ENCODE results near the gene PAK5.

Gene PAK5

DNA sequence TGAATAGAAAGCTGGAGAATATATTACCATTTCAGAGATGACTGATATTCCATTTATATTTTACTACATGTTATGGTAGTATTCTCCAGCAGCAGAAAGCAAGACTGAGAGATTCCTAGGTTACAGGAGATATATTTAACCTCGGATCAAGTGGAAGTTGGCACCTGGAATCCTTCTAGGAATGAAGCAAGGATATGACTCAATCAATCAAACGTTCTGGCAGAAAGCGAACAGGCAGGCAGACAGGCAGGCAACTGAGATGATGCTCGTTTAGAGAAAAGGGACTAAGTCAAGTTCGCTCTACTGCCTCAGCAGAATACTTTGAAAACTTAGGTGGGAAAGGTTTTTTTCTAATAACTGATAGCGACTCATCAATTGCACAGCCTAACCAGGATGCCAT lies 46.2 kb downstream of the PAK5 start:
- DNase-seq (ENCODE audit: low read depth in 1 of 2, low spot score in 1 of 2) = no peak

DNA sequence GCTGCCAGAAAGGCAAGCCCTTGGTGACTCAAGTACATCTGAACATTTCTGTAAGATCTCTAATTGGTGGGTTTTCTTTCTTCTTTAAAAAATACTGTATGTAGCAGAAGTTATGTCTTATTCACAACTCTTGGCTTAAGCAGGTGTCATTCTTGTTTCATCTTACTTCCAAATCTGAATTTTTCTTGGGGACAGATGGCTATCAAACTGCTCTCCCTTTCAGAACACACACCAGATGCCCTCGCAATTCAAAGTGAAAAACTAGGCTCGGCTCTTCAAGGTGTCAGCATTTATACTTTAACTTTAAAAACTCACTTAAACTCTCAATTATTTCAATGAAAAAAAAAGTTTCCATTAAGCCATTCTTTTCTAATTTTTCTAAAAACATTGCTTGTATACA lies 49.7 kb downstream of the PAK5 start:
- DNase-seq (ENCODE audit: low read depth in 1 of 2, low spot score in 1 of 2) = no peak

DNA sequence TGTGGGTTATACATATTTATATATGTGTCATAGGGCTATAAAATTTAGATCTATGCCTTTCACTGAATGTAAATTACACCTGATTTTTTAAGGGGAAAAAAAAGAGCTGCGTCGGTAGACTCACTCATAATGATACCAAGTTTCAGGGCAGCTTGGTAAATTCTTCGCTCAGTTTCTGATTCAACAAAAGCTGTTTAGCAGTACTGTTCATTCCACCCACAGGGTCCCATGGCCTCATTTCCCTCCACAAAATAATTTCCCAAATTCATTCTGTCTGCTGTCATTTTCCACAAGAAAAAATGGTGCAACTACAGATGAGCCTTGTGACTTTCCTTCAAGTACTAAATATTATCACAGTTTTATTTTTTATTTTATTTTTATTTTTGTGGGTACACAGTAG lies 63.7 kb downstream of the PAK5 start:
- no peak for DNase-seq (ENCODE audit: low read depth in 1 of 2, low spot score in 1 of 2)

DNA sequence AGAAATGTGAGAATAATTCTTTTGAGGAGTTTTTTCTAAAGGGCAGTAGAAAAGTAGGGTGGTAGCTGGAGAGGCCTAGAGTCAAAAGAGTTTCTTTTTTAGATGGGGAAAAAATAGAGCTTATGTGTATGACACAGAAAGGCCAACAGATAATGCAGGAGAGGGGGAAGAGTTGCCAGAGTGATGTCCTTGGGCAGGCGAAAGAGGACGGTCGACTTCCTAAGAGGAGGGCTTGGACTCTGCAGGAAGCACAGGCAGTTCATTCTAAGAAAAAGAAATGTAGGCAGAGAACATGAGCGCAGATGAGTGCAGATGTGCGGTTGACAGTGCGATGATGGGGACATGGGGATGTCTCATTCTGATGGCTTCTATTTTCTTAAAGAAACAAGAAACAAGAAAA lies 68.9 kb downstream of the PAK5 start:
- no peak for DNase-seq (ENCODE audit: low read depth in 1 of 2, low spot score in 1 of 2)

DNA sequence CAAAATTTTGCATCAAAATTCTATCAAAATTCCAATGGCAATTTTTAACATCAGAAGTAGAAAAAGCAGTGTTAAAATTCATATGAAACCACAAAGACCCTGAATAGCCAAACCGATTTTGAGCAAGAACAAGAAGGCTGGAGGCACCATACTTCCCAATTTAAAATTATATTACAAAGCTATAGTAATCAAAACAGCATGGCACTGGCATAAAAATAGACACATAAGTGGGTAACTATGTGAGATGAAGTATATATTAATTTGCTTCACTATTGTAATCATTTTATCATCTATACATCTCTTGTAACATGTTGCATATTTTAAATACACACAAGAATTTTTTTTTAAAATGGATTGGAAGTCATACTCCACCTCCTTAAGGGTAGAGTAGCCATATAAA lies 77.4 kb downstream of the PAK5 start:
- DNase-seq (ENCODE audit: low read depth in 1 of 2, low spot score in 1 of 2) = no peak

DNA sequence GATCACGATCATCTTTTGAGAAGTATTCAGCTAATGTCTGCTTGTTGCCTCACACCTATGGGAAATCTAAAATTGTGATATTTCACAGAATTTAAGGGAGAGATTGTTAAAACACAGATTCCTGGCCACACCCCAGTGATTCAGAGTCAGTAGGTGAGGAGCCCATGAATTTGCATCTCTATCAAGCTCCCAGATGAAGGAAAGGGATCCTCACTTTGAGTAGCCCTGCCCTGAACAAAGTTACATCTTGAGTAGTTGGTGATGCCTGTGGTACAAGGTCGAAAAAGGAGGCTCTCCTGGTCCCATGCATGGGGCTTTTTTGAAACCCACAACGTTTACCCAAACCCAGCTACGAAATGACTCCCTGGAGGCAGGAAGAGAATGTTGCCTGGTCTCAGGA lies 79.5 kb downstream of the PAK5 start:
- DNase-seq (ENCODE audit: low read depth in 1 of 2, low spot score in 1 of 2) = no peak

DNA sequence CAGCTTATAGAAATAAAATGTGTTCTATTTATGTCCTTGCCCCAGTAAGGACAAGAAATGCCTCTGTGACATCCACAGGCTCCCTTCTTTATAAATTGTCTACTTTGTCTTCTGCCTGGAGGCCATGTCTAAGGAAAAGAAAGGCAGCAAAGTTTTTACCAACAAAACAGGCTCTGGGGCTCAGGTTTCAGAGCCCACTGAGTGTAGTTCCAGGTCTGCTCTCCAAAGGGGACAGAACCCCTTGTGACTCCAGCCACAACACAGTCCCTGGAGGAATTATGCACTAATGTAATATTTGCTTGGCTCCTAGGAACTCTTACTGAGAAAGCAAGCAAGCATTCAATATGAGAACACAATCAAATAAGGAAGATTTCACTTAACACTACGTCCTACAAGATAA lies 80.1 kb downstream of the PAK5 start:
- no peak for DNase-seq (ENCODE audit: low read depth in 1 of 2, low spot score in 1 of 2)

DNA sequence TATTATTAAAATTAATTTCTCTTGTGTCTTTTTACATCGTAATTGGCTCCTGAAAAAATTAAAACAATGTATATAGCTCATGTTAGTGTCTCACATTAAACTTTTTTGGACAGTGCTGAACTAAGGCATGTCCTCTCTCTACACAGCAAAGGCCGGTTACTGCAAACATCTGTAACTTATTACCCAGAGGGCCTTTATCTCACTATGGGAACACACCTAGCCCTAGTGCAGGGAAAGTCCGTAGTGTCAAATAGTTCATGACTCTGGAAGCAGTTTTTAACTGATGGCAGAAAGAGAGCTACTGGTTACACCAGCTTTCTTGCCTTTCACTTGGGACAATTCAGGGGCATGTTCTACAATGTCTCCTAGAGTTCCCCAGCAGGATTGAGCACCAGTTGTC lies 82.2 kb downstream of the PAK5 start:
- no peak for DNase-seq (ENCODE audit: low read depth in 1 of 2, low spot score in 1 of 2)

DNA sequence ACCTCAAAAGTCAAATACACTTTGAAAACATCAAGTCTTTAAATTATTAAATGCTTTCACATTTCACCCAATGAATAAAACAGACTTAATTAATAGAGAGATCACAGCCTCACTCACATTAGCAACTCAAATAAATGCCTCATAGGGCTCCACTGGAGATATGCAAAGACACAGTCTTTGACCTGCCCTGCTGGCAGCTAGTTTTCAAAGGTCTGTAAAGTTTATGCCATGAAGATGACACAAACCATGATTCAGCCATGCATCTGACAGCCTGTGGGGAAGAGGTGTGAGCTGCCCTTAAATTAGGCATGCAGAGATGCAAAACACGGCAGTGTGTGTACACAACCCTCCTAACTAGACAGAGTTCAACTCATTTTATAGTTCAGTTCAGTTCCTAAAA lies 83.6 kb downstream of the PAK5 start:
- no peak for DNase-seq (ENCODE audit: low read depth in 1 of 2, low spot score in 1 of 2)

DNA sequence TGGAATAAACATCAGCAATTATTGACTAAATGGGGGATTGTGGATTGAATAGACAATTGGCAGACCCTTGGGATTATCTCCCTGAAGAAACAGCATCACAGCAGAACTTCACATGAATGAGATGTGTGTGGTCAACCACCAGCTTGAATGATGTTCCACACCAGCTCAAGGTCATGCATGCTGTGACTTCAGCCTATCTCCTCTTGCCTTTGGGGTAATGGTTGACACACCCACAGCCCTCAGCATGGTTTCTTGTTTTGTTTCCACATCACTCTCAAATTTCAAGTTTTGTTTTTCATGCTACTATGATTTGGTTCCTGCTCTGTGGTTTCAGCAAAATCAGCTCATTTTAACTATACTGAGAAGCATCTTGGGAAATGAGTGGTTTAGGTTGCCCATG lies 94.3 kb downstream of the PAK5 start:
- no peak for DNase-seq (ENCODE audit: low read depth in 1 of 2, low spot score in 1 of 2)

DNA sequence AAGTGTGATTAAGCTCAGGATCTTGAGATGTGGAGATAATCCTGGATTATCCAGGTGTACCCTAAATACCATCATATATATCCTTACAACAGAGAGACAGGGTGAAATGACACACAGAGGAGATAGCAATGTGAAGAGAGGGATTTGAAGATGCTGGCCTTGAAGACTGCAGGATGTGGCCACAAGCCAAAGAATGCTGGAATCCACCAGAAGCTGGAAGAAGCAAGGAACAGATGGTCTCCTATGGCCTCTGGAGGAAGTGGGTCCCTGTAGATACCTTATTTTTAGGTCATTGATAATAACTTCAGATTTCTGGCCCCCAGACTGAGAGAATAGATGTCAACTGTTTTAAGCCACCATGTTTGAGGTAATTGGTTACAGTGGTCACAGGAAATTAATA lies 95.0 kb downstream of the PAK5 start:
- DNase-seq (ENCODE audit: low read depth in 1 of 2, low spot score in 1 of 2) = no peak

DNA sequence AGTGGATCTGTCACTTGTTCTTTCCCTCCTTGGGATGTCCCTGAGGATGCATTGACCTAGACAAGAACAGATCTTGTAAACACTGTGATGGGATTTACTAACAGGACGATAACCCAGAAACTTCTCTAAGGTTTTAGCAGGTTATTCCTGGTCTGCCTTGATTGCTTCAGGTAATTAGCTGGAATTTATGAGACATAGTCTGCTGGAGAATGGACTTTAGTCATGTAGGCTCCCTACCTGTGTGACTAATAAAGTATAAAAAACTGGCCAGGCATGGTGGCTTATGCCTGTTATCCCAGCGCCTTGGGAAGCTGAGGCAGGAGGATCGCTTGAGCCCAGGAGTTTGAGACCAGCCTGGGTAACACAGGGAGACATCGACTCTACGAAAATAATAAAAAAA lies 96.1 kb downstream of the PAK5 start:
- DNase-seq (ENCODE audit: low read depth in 1 of 2, low spot score in 1 of 2) = no peak

DNA sequence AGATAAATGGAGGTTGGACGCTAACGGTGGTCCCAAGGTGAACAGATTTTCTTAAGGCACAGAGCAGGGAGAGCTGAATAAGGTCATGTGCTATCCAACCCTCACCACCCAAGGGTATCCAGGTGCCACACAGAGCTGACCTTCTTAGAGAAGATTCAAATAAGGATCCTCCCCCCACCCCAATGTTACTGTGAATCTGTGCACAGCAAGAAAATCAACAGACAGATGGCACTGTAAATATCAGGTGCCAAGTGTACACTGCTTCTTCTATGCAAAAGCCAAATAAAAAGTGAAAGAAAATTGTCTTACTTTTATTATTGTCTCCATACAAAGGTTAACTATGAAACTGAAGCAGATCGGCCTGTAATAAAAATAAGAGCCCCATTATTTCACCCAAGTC lies 96.9 kb downstream of the PAK5 start:
- DNase-seq (ENCODE audit: low read depth in 1 of 2, low spot score in 1 of 2) = no peak

DNA sequence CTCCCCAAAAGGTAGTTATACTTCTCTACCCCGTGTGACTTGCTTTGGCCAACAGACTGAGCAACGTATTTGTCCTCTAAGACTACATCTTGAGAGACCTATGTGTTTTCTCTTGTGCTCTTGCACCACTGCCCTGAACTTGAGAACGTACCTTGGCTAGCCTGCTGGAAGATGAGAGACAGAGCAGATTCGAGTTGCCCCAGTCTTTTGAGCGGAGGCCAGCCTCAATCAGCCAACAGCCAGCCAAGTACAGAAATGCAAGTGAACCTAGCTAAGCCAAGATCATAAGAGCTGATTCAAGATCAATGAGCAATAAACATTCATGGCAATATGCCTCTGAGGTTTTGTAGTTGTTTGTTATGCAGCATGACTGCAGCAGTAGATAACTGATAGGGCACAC lies 98.4 kb downstream of the PAK5 start:
- DNase-seq (ENCODE audit: low read depth in 1 of 2, low spot score in 1 of 2) = no peak

DNA sequence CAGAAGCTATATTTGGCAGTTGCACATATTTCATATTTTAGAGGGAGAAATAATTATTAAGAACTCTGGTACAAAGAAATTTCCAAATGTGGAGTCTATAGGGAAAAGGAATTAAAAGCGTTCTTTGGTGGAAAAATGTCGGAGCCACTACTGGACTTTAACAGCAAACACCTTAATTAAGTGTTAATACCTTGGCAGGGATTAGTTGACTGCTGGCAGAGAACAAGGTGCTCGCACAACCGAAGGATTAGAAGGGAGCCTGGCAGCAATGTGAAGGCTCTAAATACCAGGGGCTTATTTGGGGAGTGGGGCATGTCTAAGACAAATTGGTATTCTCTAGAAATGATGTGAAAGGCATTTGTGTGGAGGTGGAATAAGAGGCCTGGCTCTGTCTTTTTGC lies 98.9 kb downstream of the PAK5 start:
- no peak for DNase-seq (ENCODE audit: low read depth in 1 of 2, low spot score in 1 of 2)

DNA sequence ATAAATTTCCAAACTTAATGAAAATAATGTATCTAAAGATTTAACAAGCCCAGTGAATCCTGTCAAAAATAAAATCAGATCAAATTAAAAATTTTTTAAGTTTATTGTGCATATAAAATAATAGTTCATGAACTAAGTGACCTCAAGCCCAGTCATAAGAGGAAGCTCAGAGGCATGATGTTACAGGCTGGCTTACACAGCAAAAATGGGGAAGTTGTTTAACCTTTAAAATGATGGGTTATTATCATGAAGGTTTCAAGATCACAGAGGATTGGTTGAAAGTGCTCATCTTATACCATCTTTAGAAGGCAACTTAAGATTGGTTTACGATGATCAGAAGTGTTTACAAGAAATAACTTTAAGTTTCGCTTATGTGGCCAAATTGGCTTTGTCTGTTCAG lies 102.5 kb downstream of the PAK5 start:
- DNase-seq (ENCODE audit: low read depth in 1 of 2, low spot score in 1 of 2) = no peak

DNA sequence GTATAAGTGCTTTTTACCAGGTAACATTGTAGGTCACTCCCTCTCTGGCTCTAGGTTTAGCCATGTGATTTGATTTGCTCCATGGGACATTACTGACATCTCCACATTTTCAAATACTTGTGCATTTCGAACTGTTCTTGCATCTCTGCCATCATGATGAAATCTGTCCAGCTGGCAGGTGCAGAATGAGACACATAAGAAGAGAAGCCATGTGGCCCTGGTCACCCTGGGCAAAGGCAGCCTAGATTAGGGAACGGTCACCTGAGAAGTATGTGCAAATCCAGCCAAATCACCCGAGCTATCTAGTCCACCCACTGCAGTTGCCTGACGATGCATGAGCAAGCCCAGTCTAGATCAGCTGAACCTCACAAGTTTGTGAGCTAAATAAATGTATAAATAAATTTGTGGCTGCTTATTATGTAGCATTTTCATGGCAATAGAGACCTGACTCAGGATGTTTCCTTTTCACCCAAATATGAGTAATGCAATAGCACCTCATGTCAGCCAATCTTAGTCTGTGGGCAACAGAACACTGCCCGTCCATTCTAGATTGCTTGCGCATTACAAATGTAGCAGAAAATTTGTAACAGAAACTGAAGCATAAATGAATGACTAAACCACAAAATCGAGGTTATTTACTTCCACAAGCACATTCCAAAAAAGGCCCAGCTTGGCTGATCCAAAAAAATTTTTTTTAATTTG lies 115.2 kb downstream of the PAK5 start:
- DNase-seq (ENCODE audit: low read depth in 1 of 2, low spot score in 1 of 2) = no peak

DNA sequence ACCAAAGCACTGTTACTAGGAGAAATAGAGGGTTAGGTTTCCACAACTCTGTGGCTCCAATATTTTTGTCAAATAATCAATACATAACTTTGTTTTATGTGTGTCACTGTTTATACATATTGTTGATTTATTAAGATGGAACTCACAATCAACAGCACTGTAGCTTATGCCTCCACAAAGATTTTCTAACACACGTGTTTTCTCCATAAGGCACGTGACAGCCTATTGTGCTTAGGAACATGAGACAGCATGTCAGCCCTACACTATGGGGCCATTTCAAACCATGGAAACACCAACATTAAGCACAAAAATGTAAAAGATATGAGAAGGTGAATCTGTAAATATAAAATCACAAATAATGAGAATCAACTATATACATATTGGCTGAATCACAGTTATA lies 127.0 kb downstream of the PAK5 start:
- no peak for DNase-seq (ENCODE audit: low read depth in 1 of 2, low spot score in 1 of 2)

DNA sequence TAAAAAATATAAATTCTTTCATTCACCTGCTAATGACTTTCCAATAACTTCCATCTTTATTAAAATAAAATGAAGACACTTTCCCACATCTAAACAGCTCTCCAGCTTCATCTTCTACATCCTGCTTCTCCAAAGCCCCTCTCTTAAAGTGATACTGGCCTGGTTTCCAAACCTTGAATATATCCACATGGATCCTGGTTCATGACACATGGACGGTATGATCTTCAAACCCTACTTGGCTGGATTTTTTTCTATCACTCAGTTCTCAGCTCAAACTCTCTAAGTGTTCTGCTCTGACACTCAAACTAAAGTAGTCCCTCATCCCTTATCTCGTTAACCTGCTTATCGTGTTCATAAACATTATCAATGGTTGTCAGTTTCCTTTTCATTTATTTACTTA lies 128.2 kb downstream of the PAK5 start:
- DNase-seq (ENCODE audit: low read depth in 1 of 2, low spot score in 1 of 2) = no peak

DNA sequence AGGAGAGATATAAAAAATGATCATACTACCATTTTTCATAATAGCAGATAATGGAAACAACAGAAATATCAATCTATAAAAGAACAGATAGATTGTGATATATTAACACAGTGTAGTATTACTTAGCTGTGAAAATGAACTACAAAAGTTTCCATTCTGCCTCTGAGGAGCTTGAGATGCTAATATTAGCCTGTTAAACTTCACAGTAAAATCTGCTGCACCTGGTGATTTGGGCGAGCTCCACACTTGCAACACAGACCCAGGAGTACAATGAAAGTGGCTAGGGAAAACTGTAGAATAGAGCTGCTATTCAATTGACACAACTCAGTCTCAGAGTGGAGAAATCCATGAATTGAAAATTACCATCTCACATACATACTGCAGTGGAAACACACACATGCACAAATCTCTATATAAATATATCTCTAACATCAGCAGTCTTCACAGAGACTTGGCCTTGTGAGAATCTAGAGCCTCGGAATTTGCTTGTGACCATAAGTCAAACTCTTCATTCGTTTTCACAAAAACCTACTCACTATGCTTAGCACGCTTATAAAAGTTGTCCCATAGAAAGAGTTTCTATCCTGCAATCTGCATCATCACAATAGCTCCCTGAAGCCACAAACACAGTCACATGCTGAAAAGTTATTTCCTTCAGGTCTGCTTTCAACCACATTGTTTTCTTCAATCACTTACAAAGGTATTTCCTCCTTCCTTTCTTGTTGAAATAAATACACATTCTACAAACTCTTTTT lies 133.0 kb downstream of the PAK5 start:
- DNase-seq (ENCODE audit: low read depth in 1 of 2, low spot score in 1 of 2) = no peak

DNA sequence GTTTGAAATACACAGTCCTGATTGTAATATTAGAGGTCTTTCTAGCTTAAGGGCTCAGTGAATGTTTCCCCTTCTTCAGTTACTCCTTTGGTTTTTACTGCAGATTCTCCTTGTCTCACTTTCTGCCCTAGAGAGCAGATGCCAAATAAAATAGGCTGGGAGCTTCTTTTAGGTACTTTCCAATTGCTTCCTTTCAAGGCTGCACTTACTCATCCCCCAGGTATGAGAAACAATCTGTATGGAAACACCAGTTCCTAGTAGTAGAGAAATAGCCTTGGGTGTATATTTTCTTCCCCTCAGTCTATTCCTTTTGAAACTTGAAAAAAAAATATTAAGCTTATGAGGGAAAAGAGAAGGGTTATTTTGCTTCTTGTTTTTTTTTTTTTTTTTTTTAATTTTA lies 139.7 kb downstream of the PAK5 start:
- DNase-seq (ENCODE audit: low read depth in 1 of 2, low spot score in 1 of 2) = no peak

DNA sequence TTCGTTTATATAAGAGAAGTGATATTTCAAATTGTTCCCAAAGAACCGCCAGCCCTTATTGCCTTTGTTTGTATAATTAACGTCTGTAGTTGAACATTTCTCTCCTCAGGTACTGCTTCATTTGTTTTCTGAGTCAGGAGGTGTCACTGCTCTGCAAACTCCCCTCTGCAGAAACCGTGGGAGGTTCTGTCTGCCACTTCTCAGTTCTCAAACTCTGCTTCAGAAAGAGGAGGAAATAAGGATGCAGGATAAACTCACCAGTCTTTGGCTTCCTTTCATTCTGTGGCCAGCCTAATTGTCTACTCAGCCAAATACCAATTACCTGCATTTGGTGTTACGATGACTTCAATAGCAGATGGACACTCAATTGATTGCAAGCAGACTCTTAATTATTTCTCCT lies 149.8 kb downstream of the PAK5 start:
- no peak for DNase-seq (ENCODE audit: low read depth in 1 of 2, low spot score in 1 of 2)

DNA sequence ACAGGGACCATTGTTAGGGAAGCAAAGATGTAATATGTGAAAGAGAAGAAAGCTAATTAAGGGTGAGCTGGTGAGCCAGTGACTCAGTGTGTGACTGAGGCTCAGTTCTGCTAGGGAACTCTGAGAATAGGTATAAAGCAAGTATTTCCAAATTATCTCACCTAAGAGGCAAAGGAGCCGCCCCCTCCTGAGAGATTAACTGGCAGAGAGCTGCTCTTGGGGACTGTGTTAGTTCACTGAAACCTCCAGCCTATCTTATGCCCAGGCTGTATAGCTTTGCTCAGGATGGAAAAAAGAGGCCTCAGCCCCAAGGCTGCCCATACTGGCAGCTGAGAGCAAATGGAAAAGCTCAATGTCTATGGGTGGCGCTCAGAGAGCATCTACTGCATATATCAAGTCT lies 152.0 kb downstream of the PAK5 start:
- DNase-seq (ENCODE audit: low read depth in 1 of 2, low spot score in 1 of 2) = no peak
